Activated CD8-positive, alpha-beta T cell treated with anti-CD3 and anti-CD28 coated beads for 36 hours (primary cell): ENCODE measurements around the gene ZXDC. TPM values are rescaled to one million over a fixed set of nuclear protein-coding genes. Genes with fewer than 3 reads are reported as not detected.

ENCODE experiments used
- ATAC-seq: fragments of 200-7000 bp; cut with Tn5 transposase; one replicate; pipeline ENCODE4 v1.10.0; 2021; ENCODE audit warnings: mild to moderate bottlenecking, moderate library complexity
- CTCF ChIA-PET: fragments of 350-600 bp; sonication (Branson Sonifier 250); formaldehyde crosslinking; loops from one replicate; lab custom pipeline; 2021; ENCODE audit warnings: antibody characterized with exemption; lab: Charles Lee
- POLR2A ChIA-PET: fragments of 350-600 bp; sonication (Branson Sonifier 250); formaldehyde crosslinking; loops from one replicate; lab custom pipeline; 2021; ENCODE audit warnings: antibody characterized with exemption; lab: Charles Lee
- DNase-seq: peaks from one replicate; pipeline ENCODE4 v3.0.0-alpha.2; 2020
- H3K27ac Mint-ChIP-seq: one replicate; pipeline ENCODE4 v1.8.0; 2021; ENCODE audit warnings: mild to moderate bottlenecking, mixed read lengths
- H3K27me3 Mint-ChIP-seq: one replicate; pipeline ENCODE4 v1.8.0; 2021; ENCODE audit warnings: mixed read lengths
- H3K36me3 Mint-ChIP-seq: one replicate; pipeline ENCODE4 v1.8.0; 2021; ENCODE audit warnings: low read depth, mixed read lengths
- H3K4me1 Mint-ChIP-seq: one replicate; pipeline ENCODE4 v1.8.0; 2021; ENCODE audit warnings: low read depth, mixed read lengths
- H3K4me3 Mint-ChIP-seq: one replicate; pipeline ENCODE4 v1.8.0; 2021; ENCODE audit warnings: mild to moderate bottlenecking, moderate library complexity, mixed read lengths
- H3K9me3 Mint-ChIP-seq: one replicate; pipeline ENCODE4 v1.8.0; 2021; ENCODE audit warnings: mixed read lengths
- CTCF ChIP-seq: fragments of 200-600 bp; IDR thresholded peaks from one replicate; pipeline ENCODE4 v1.8.0; 2022; ENCODE audit warnings: antibody characterized with exemption, mild to moderate bottlenecking
- intact Hi-C: fragments of 100-400 bp; cut with micrococcal nuclease; formaldehyde crosslinking; loops from one replicate; pipeline ENCODE4 v1.10.0; 2022
- total RNA-seq, 2 experiments: library from RNA; stranded (reverse); gene quantifications; one replicate each; pipeline ENCODE4 v1.2.3, GENCODE V29; 2021

The ZXDC gene
- total RNA-seq, 2 experiments from 2014 or later = 27.8 to 29.8 TPM

GRCh38 chr3:126423191-126424038 is 52.3 kb downstream of the ZXDC start:
- Mint-ChIP-seq H3K4me1 (no peaks in the 10 kb centered on the region), H3K27me3 (no peaks in the 10 kb centered on the region), H3K9me3 (peaks cover 15% of the 10 kb centered on the region), H3K36me3 (peaks cover 4% of the 10 kb centered on the region), H3K4me3 (no peak overlapping the region), H3K27ac (no peak overlapping the region)
- DNase-seq = no peak
- no peak for TF ChIP-seq CTCF
- ChIA-PET CTCF (no interaction called here), POLR2A (no interaction called here)
- no peak for ATAC-seq
- intact Hi-C loops = no loop called here

- DNase-seq (no peak), ATAC-seq (no peak)
- H3K27me3 Mint-ChIP-seq = no peaks in the 10 kb centered on the region
- H3K4me3 Mint-ChIP-seq = no peak overlapping the region
- no peak overlapping the region for H3K27ac Mint-ChIP-seq
- H3K9me3 Mint-ChIP-seq = peaks cover 14% of the 10 kb centered on the region
- CTCF ChIA-PET = no interaction called here
- POLR2A ChIA-PET = no interaction called here
- TF ChIP-seq CTCF = no peak
- intact Hi-C loops = no loop called here
- peaks cover 4% of the 10 kb centered on the region for H3K36me3 Mint-ChIP-seq
- H3K4me1 Mint-ChIP-seq = no peaks in the 10 kb centered on the region
Measured at GRCh38 chr3:126422571-126423091, 53.1 kb downstream of the ZXDC start.

GRCh38 chr3:126422121-126422520 is 53.6 kb downstream of the ZXDC start:
- peaks cover 10% of the 10 kb centered on the region for H3K9me3 Mint-ChIP-seq
- TF ChIP-seq CTCF = no peak
- CTCF ChIA-PET = no interaction called here
- peaks cover 4% of the 10 kb centered on the region for H3K36me3 Mint-ChIP-seq
- H3K4me1 Mint-ChIP-seq = no peaks in the 10 kb centered on the region
- no peak for ATAC-seq
- intact Hi-C loops = no loop called here
- no peak for DNase-seq
- no peak overlapping the region for H3K27ac Mint-ChIP-seq
- no peak overlapping the region for H3K4me3 Mint-ChIP-seq
- no peaks in the 10 kb centered on the region for H3K27me3 Mint-ChIP-seq
- POLR2A ChIA-PET = no interaction called here

GRCh38 chr3:126421573-126422119 is 54.0 kb downstream of the ZXDC start:
- intact Hi-C loops = no loop called here
- H3K9me3 Mint-ChIP-seq = peaks cover 6% of the 10 kb centered on the region
- H3K27me3 Mint-ChIP-seq = no peaks in the 10 kb centered on the region
- CTCF ChIA-PET = no interaction called here
- no peak for DNase-seq
- no peak overlapping the region for H3K4me3 Mint-ChIP-seq
- no peak for ATAC-seq
- no peak overlapping the region for H3K27ac Mint-ChIP-seq
- no peak for TF ChIP-seq CTCF
- POLR2A ChIA-PET = no interaction called here
- no peaks in the 10 kb centered on the region for H3K4me1 Mint-ChIP-seq
- H3K36me3 Mint-ChIP-seq = peaks cover 4% of the 10 kb centered on the region
